Measurements from ENCODE around the gene CWC27.

CWC27 gene

DNA sequence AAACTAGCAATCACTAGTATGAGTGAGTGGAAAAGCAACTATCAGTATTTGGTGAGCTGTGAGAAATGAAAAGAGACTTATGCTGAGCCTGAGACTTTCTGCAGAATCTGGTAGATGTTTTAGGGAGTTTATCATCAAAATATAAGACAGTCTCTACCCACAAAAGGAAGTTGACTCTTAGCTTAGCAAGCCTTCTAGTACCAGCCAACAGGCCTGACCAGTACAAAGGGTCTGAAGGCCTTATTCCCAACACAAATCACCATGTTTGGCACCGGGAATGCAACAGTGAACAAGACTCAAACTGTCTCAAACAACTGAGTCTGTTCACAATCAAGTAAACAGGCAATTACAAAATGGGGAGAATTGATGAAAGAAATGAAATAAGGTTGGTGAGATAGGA, 244.4 kb downstream of the CWC27 start:
- TF ChIP-seq, protein P1, sequence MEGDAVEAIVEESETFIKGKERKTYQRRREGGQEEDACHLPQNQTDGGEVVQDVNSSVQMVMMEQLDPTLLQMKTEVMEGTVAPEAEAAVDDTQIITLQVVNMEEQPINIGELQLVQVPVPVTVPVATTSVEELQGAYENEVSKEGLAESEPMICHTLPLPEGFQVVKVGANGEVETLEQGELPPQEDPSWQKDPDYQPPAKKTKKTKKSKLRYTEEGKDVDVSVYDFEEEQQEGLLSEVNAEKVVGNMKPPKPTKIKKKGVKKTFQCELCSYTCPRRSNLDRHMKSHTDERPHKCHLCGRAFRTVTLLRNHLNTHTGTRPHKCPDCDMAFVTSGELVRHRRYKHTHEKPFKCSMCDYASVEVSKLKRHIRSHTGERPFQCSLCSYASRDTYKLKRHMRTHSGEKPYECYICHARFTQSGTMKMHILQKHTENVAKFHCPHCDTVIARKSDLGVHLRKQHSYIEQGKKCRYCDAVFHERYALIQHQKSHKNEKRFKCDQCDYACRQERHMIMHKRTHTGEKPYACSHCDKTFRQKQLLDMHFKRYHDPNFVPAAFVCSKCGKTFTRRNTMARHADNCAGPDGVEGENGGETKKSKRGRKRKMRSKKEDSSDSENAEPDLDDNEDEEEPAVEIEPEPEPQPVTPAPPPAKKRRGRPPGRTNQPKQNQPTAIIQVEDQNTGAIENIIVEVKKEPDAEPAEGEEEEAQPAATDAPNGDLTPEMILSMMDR (IDR thresholded peaks at IDR 0.05; ENCODE audit: low read depth, low read length), result no peak
- no peak overlapping the region for H3K4me3 ChIP-seq (ENCODE audit: low read depth, low read length)

DNA sequence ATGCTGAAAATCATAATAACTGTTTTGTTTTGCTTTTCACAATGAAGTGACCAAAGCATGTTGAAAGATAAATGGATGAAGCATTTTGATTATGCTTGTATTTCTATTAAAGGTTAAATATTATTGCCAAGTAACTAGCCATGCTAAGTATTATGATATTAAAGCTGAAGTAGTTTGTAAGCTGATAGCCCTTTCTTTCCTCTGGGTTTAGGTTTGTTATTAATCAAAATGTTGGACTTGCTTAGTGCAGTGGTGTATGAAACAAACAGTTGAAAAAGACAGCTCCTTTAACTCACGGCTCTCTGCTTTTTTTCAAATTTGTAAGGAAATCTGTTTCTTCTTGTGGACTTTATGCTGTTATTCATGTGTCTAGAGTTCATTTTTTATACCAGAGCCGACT, 246.0 kb downstream of the CWC27 start:
- H3K4me3 ChIP-seq (ENCODE audit: low read depth, low read length), result no peak overlapping the region
- TF ChIP-seq, protein P1 (IDR thresholded peaks at IDR 0.05; ENCODE audit: low read depth, low read length), result no peak

DNA sequence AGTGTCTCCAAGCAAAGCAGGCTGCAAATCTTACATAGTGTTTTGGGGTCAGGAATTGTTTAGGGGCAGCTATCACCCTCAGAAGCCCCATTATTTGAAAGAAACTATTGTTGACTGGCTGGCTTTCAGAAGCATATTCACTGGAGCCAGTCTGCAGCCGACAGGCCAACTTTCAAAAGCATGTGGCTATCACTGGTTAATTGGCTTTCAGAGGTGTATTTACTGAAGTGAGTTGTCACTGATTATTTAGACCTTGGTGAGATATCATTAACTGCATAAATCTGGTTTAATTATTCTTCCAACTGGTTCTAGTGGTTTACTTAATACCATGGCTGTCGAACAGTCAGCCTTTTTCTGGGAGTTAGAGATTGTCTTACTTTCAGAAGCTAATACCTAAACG, 247.0 kb downstream of the CWC27 start:
- H3K4me3 ChIP-seq (ENCODE audit: low read depth, low read length), result no peak overlapping the region
- TF ChIP-seq, protein P1 (IDR thresholded peaks at IDR 0.05; ENCODE audit: low read depth, low read length), result no peak

DNA sequence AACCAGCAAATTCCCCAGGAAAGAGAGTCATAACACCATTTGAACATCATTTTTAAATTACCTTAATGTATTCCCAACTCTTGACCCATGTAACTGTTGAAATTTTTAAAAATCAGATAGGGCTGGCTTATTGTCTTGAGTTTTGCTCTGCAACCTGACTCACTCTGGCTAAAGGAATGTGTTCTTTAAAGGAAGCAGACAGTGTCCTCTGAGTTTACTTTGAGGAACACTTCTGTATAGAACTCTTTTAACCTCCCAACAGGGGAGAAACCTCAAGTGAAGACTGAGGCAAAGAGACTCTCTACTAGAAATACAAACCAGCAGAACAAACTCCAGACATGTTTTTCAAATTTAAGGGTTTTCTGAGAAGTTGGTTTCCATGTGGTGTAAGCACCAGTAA, 248.9 kb downstream of the CWC27 start:
- TF ChIP-seq, protein P1 (IDR thresholded peaks at IDR 0.05; ENCODE audit: low read depth, low read length), result no peak
- no peak overlapping the region for H3K4me3 ChIP-seq (ENCODE audit: low read depth, low read length)

DNA sequence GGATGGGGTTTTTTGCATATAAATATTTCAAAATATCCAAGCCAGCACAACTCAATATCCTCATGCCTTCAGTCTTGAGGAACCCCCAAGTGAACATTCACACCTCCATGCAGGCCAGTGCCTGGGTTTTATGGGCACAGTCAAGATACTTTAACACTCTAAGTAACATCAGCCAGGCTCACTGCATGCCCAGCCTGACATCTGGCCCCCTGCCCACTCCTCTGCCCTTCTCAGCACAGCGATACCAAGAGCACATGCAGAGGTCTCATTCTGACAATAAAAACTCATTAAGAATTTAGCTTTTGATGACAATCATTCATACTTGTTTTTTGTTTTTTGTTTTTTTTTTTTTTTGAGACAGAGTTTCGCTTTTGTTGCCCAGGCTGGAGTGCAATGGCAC, 250.0 kb downstream of the CWC27 start:
- TF ChIP-seq, protein P1 (IDR thresholded peaks at IDR 0.05; ENCODE audit: low read depth, low read length), result no peak

DNA sequence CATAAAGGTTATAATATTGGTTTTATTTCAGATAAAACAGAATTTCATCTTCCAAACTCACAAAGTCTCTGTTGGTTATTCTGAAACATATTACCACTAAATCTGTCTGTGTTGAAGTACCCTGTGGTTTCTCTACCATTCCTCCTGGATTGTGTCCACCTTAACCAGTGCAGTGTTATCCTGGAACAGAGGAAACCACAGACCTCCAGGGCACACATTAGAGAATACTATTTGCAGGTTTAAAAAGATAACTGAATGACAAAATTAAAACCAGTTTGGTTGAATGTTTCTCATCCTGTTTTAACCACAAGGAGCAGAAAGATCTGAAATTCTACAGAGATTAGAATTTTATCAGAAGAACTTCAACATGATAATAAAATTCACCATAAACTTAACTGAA, 251.8 kb downstream of the CWC27 start:
- no peak overlapping the region for H3K4me3 ChIP-seq (ENCODE audit: low read depth, low read length)
- TF ChIP-seq, protein P1 (IDR thresholded peaks at IDR 0.05; ENCODE audit: low read depth, low read length), result no peak

More for the DNA sequence above, 250.0 kb downstream of the CWC27 start:
- H3K4me3 ChIP-seq (ENCODE audit: low read depth, low read length), result no peak overlapping the region

DNA sequence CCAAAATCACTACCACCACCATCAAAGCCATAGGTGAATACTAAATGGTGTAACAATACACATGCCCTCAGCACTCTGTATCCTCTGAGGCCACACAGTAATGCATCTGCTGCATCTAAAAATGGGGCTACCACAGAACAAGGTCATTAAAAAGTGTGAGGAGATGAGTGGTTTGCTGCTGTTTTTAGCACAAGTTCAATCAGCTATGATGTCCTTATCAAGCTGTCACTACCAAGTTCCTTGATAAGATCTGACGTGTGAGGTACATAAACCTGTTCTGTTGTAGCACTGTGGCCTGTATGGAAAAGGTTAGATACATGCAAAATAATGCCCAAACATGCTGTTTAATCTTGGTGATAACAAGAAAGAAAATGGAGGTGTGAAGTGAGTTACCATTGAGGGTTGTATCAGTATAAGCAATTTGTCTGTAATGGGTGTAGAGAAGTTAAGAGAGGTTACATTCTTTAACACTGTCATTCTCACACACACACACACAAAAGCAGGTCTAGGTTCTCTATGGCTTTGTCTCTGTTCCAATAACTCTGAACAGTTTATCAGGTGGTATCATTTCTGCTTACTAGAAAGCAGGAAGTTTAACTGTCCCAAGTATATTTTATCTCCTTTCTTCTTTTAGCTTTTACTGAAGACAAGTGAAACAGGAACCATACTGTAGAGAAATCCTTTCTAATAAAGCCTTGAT, 252.9 kb downstream of the CWC27 start:
- H3K4me3 ChIP-seq (ENCODE audit: low read depth, low read length), result no peak overlapping the region
- TF ChIP-seq, protein P1 (IDR thresholded peaks at IDR 0.05; ENCODE audit: low read depth, low read length), result no peak
